H1 (cell line): ENCODE results near the gene SRMS. TPM values are rescaled to one million over a fixed set of nuclear protein-coding genes. Genes with fewer than 3 reads are reported as not detected.

Experiments used
- NANOG ChIP-seq: IDR thresholded peaks from 2 replicates; pipeline ENCODE4 v1.6.1; 2011; ENCODE audit warnings: low read length, low read depth, mild to moderate bottlenecking, inconsistent platforms; ENCODE audit not compliant: insufficient read depth, poor library complexity, severe bottlenecking
- polyA plus RNA-seq, 7 experiments: library from polyadenylated mRNA; depleted of rRNA in 3 of 7; stranded (reverse) in 5 of 7; unstranded in 2 of 7; fragments of >200 nt in 5 of 7; fragments of 200-250 nt in 2 of 7; gene quantifications; 1 replicate in 5 of 7; 2 replicates in 1 of 7; 4 replicates in 1 of 7; pipeline versions ENCODE4 v1.2.1 to v1.2.3, GENCODE V29; 2011 to 2013; ENCODE audit warnings: missing spikeins in 2 of 7, mixed read lengths in 2 of 7
- total RNA-seq: library from RNA; stranded (reverse); fragmentation: NEBNext Ultra II Directional; extraction: Animal tissue kit (Norgen Biotek cat#: 25700); gene quantifications from 2 replicates; pipeline ENCODE4 v1.2.1, GENCODE V29; 2021

Gene SRMS
- total and polyA plus RNA-seq, 2 of the 8 experiments (the other 6 are each of a cell fraction or from before 2014, with no cell fraction given): 0.39 to 0.76 TPM

GRCh38 chr20:63537525-63538203 lies 9.9 kb downstream of the SRMS start (continued):
- TF ChIP-seq NANOG: no peak
